GM12864 (cell line): ENCODE results near the gene KCNK16.

Experiments used
- DNase-seq: peaks from one replicate; pipeline ENCODE4 v3.0.0-alpha.2; 2011; ENCODE audit warnings: low read depth
- H3K4me3 ChIP-seq: 2 replicates; pipeline ENCODE4 v1.5.1; 2011; ENCODE audit warnings: mild to moderate bottlenecking, low read depth, low read length, control low read depth
- CTCF ChIP-seq: IDR thresholded peaks from 2 replicates; pipeline ENCODE4 v1.5.1; 2011; ENCODE audit warnings: low read depth, mild to moderate bottlenecking, moderate library complexity, low read length, control low read depth, inconsistent platforms; ENCODE audit errors: missing control alignments

KCNK16 gene

GRCh38 chr6:39322306-39322850 lies at the start of gene KCNK16:
Gene KCNK16, minus strand, starts transcription at chr6:39322702. Its CDS starts 162 bp downstream, at chr6:39322540.
- no peak within 1 kb of the TSS for H3K4me3 ChIP-seq
- no peak for TF ChIP-seq CTCF
- DNase-seq: no peak

GRCh38 chr6:39370390-39370789 lies 47.9 kb upstream of the KCNK16 start:
- no peak for DNase-seq
- no peak for TF ChIP-seq CTCF
- H3K4me3 ChIP-seq: no peak overlapping the region

GRCh38 chr6:39369987-39370386 lies 47.5 kb upstream of the KCNK16 start:
- DNase-seq: no peak
- H3K4me3 ChIP-seq: no peak overlapping the region
- no peak for TF ChIP-seq CTCF

- TF ChIP-seq CTCF: no peak
- DNase-seq: no peak
- no peak overlapping the region for H3K4me3 ChIP-seq
Observed at GRCh38 chr6:39367700-39368099, 45.2 kb upstream of the KCNK16 start.

GRCh38 chr6:39366931-39367618 lies 44.6 kb upstream of the KCNK16 start:
- no peak for TF ChIP-seq CTCF
- H3K4me3 ChIP-seq: no peak overlapping the region
- no peak for DNase-seq

- no peak for DNase-seq
- no peak overlapping the region for H3K4me3 ChIP-seq
- TF ChIP-seq CTCF: no peak
Observed at GRCh38 chr6:39365281-39366074, 43.0 kb upstream of the KCNK16 start.
